PC-9 (cell line): ENCODE data around the gene GGN. TPM values are rescaled to one million over a fixed set of nuclear protein-coding genes. Genes with fewer than 3 reads are reported as not detected.

Experiments
- BruUV-seq: library from RNA; stranded (reverse); fragments of 400-500 nt; replicated peaks from 2 replicates; lab custom pipeline; 2021; lab: Mats Ljungman, UMichigan
- CTCF ChIA-PET: fragments of 300-600 bp; sonication (Branson Sonifier 250); formaldehyde crosslinking; loops from one replicate; lab custom pipeline; 2022; ENCODE audit warnings: antibody characterized with exemption; lab: Charles Lee
- POLR2A ChIA-PET: fragments of 300-600 bp; sonication (Branson Sonifier 250); formaldehyde crosslinking; loops from one replicate; lab custom pipeline; 2022; ENCODE audit warnings: antibody characterized with exemption; ENCODE audit not compliant: unreplicated experiment; lab: Charles Lee
- DNase-seq, 2 experiments: peaks; one replicate each; pipeline versions ENCODE4 v3.0.0 to v3.0.0-alpha.2; 2015 to 2022; ENCODE audit warnings: mixed read lengths in 1 of 2
- H2AFZ ChIP-seq: fragments of 200-600 bp; sonication (generic); 2 replicates; pipeline ENCODE4 v1.8.1; 2017; ENCODE audit warnings: antibody characterized with exemption
- H3F3A ChIP-seq: fragments of 200-600 bp; sonication (generic); 2 replicates; pipeline ENCODE4 v1.8.1; 2017; ENCODE audit warnings: antibody characterized with exemption, mild to moderate bottlenecking, low read depth; ENCODE audit not compliant: insufficient read depth
- H3K27ac ChIP-seq: fragments of 200-600 bp; sonication (generic); 2 replicates; pipeline ENCODE4 v1.6.1; 2016; ENCODE audit warnings: mixed run types
- H3K27me3 ChIP-seq: fragments of 200-600 bp; sonication (generic); 2 replicates; pipeline ENCODE4 v1.6.1; 2016; ENCODE audit warnings: low read depth, mixed run types; ENCODE audit not compliant: insufficient read depth
- H3K36me3 ChIP-seq: fragments of 200-600 bp; sonication (generic); 2 replicates; pipeline ENCODE4 v1.6.1; 2016; ENCODE audit warnings: low read depth, mixed run types
- H3K4me1 ChIP-seq: fragments of 200-600 bp; sonication (generic); replicated peaks from 2 replicates; pipeline ENCODE4 v1.6.1; 2016; ENCODE audit warnings: mixed run types; ENCODE audit not compliant: insufficient read depth
- H3K4me2 ChIP-seq: fragments of 200-600 bp; sonication (generic); 2 replicates; pipeline ENCODE4 v1.6.1; 2017; ENCODE audit warnings: mixed run types
- H3K4me3 ChIP-seq: fragments of 200-600 bp; sonication (generic); 2 replicates; pipeline ENCODE4 v1.6.1; 2016; ENCODE audit warnings: mixed run types
- H3K79me2 ChIP-seq: fragments of 200-600 bp; sonication (generic); 2 replicates; pipeline ENCODE4 v1.6.1; 2017; ENCODE audit warnings: low read depth, mixed run types
- H3K9me2 ChIP-seq: fragments of 200-600 bp; sonication (generic); 2 replicates; pipeline ENCODE4 v1.8.1; 2017; ENCODE audit warnings: mild to moderate bottlenecking; ENCODE audit not compliant: insufficient read depth
- H3K9me3 ChIP-seq: fragments of 200-600 bp; sonication (generic); 2 replicates; pipeline ENCODE4 v1.8.1; 2016; ENCODE audit warnings: low read depth; ENCODE audit not compliant: insufficient read depth
- H4K20me1 ChIP-seq: fragments of 200-600 bp; sonication (generic); 2 replicates; pipeline ENCODE4 v1.8.1; 2017; ENCODE audit not compliant: insufficient read depth
- CTCF ChIP-seq: fragments of 200-600 bp; sonication (generic); conservative IDR thresholded peaks from 2 replicates; pipeline ENCODE4 v1.6.1; 2017; ENCODE audit warnings: mixed run types, antibody characterized with exemption, mild to moderate bottlenecking, moderate library complexity
- EZH2 ChIP-seq: fragments of 200-600 bp; sonication (generic); IDR thresholded peaks from 2 replicates; pipeline ENCODE4 v1.8.0; 2017; ENCODE audit warnings: antibody characterized with exemption, low read depth
- intact Hi-C: fragments of 100-400 bp; cut with micrococcal nuclease; formaldehyde crosslinking; loops from one replicate; pipeline ENCODE4 v1.10.0; 2022; ENCODE audit not compliant: unreplicated experiment
- total RNA-seq: library from RNA; stranded (reverse); gene quantifications from 2 replicates; pipeline ENCODE4 v1.2.3, GENCODE V29; 2021

The GGN gene
- total RNA-seq, 1 experiment from 2014 or later: 1.0 TPM

GRCh38 chr19:38351865-38352395 is 35.9 kb downstream of the GGN start:
- Histone ChIP-seq H3K4me1 (no peaks in the 10 kb centered on the region), H3K27me3 (no peaks in the 10 kb centered on the region), H3K79me2 (no peaks in the 10 kb centered on the region), H3K4me2 (no peak overlapping the region), H3K27ac (no peak overlapping the region), H2AFZ (no peak overlapping the region), H3F3A (no peaks in the 10 kb centered on the region), H4K20me1 (no peaks in the 10 kb centered on the region), H3K36me3 (no peaks in the 10 kb centered on the region), H3K9me3 (no peaks in the 10 kb centered on the region), H3K9me2 (no peaks in the 10 kb centered on the region), H3K4me3 (no peak overlapping the region)
- ChIA-PET POLR2A (interaction anchor here (0.7 kb wide), 1 partner anchor 55 kb away, joined by 11 read pairs; no protein-coding TSS in a partner anchor), CTCF (no interaction called here)
- no TSS peak for BruUV-seq
- intact Hi-C loops: no loop called here
- DNase-seq: no peak
- TF ChIP-seq EZH2 (no peak), CTCF (no peak)

- no peak for DNase-seq
- no peak overlapping the region for H3K4me2 ChIP-seq
- ChIA-PET POLR2A (no interaction called here), CTCF (no interaction called here)
- no peaks in the 10 kb centered on the region for H3K79me2 ChIP-seq
- intact Hi-C loops: no loop called here
- H3K9me2 ChIP-seq: no peaks in the 10 kb centered on the region
- H3K27ac ChIP-seq: no peak overlapping the region
- H3K9me3 ChIP-seq: no peaks in the 10 kb centered on the region
- no TSS peak for BruUV-seq
- H3K4me3 ChIP-seq: no peak overlapping the region
- no peaks in the 10 kb centered on the region for H3F3A ChIP-seq
- no peaks in the 10 kb centered on the region for H4K20me1 ChIP-seq
- no peaks in the 10 kb centered on the region for H3K4me1 ChIP-seq
- TF ChIP-seq CTCF (no peak), EZH2 (no peak)
- H3K27me3 ChIP-seq: no peaks in the 10 kb centered on the region
- H3K36me3 ChIP-seq: no peaks in the 10 kb centered on the region
- H2AFZ ChIP-seq: no peak overlapping the region
Measured at GRCh38 chr19:38350883-38351282, 37.0 kb downstream of the GGN start.

DNA sequence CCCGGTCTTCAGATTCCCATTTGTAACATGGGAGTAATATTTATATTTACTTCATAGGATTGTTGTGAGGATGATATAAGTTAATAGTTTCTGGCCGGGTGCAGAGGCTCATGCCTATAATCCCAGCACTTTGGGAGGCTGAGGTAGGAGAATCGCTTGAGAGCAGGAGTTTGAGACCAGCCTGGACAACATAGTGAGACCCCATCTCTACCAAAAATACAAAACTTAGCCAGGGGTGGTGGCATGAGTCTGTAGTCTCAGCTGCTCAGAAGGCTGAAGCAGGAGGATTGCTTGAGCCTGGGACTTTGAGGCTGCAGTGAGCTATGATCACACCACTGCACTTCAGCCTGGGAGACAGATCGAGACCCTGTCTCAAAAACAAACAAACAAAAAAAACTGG is 41.0 kb downstream of the GGN start:
- no peak overlapping the region for H3K27ac ChIP-seq
- no peak overlapping the region for H3K4me2 ChIP-seq
- no peak overlapping the region for H3K4me3 ChIP-seq
- no peaks in the 10 kb centered on the region for H3K9me3 ChIP-seq
- TF ChIP-seq EZH2: no peak
- no peak for TF ChIP-seq CTCF
- no peaks in the 10 kb centered on the region for H3K36me3 ChIP-seq
- no peaks in the 10 kb centered on the region for H3K27me3 ChIP-seq
- intact Hi-C loops: no loop called here
- H3K9me2 ChIP-seq: no peaks in the 10 kb centered on the region
- no peak for DNase-seq
- ChIA-PET CTCF (interaction anchor here (0.7 kb wide), 1 partner anchor 645 kb away, joined by 8 read pairs; no protein-coding TSS in a partner anchor), POLR2A (interaction anchor here (0.7 to 1.0 kb wide), 2 partner anchors 28 to 451 kb away, joined by 3 to 6 read pairs; partner anchors contain the start of gene PSMD8)
- H3F3A ChIP-seq: no peaks in the 10 kb centered on the region
- no peaks in the 10 kb centered on the region for H3K79me2 ChIP-seq
- H2AFZ ChIP-seq: no peak overlapping the region
- no peaks in the 10 kb centered on the region for H3K4me1 ChIP-seq
- BruUV-seq: no TSS peak
- no peaks in the 10 kb centered on the region for H4K20me1 ChIP-seq
